Panc1 (cell line): ENCODE measurements around the gene ELOF1. TPM values are rescaled to one million over a fixed set of nuclear protein-coding genes. Genes with fewer than 3 reads are reported as not detected.

Experiments
- ATAC-seq: fragments of 200-7000 bp; cut with Tn5 transposase; 2 replicates; pipeline ENCODE4 v1.9.1; 2020; ENCODE audit warnings: mild to moderate bottlenecking, moderate library complexity
- BruUV-seq: library from RNA; stranded (reverse); fragments of 400-500 nt; replicated peaks from 2 replicates; lab custom pipeline; 2021; lab: Mats Ljungman, UMichigan
- CTCF ChIA-PET: fragments of 300-600 bp; sonication (Branson Sonifier 250); formaldehyde crosslinking; loops from one replicate; lab custom pipeline; 2022; ENCODE audit warnings: antibody characterized with exemption; lab: Charles Lee
- POLR2A ChIA-PET: fragments of 300-600 bp; sonication (Branson Sonifier 250); formaldehyde crosslinking; loops from one replicate; lab custom pipeline; 2022; ENCODE audit warnings: antibody characterized with exemption; lab: Charles Lee
- DNase-seq: peaks from one replicate; pipeline ENCODE4 v3.0.0-alpha.2; 2010; ENCODE audit warnings: low read depth, low spot score
- H3K27ac ChIP-seq: 2 replicates; pipeline ENCODE4 v1.5.1; 2011; ENCODE audit warnings: mild to moderate bottlenecking, low read length, inconsistent platforms
- H3K27me3 ChIP-seq: fragments of 200-500 bp; sonication (Bioruptor generic); 2 replicates; pipeline ENCODE4 v1.6.0; 2014; ENCODE audit warnings: low read length, inconsistent platforms; ENCODE audit not compliant: control insufficient read depth, insufficient read depth
- H3K36me3 ChIP-seq: fragments of 200-500 bp; sonication (Bioruptor generic); 2 replicates; pipeline ENCODE4 v1.5.1; 2014; ENCODE audit warnings: inconsistent platforms, mild to moderate bottlenecking, low read length, moderate library complexity; ENCODE audit not compliant: control insufficient read depth, insufficient read depth
- H3K4me1 ChIP-seq: 2 replicates; pipeline ENCODE4 v1.5.1; 2011; ENCODE audit warnings: inconsistent platforms, mild to moderate bottlenecking, low read length, moderate library complexity; ENCODE audit not compliant: control insufficient read depth, insufficient read depth
- H3K4me3 ChIP-seq, 2 experiments: 2 replicates each; pipeline ENCODE4 v1.5.1; 2011 to 2012; ENCODE audit warnings: low read depth in 2 of 2, low read length in 2 of 2, mild to moderate bottlenecking in 2 of 2, inconsistent platforms in 1 of 2, moderate library complexity in 1 of 2
- H3K9me3 ChIP-seq: fragments of 200-500 bp; sonication (Bioruptor generic); 2 replicates; pipeline ENCODE4 v1.5.1; 2014; ENCODE audit warnings: low read depth, mild to moderate bottlenecking, inconsistent platforms, low read length, moderate library complexity; ENCODE audit not compliant: control insufficient read depth, insufficient read depth
- POLR2AphosphoS5 ChIP-seq: IDR thresholded peaks from 2 replicates; pipeline ENCODE4 v1.6.1; 2012; ENCODE audit warnings: mild to moderate bottlenecking, low read depth, low read length, moderate library complexity
- SIN3A ChIP-seq: IDR thresholded peaks from 2 replicates; pipeline ENCODE4 v1.6.1; 2012; ENCODE audit warnings: low read depth, mild to moderate bottlenecking, low read length, moderate library complexity, borderline replicate concordance; ENCODE audit not compliant: insufficient read depth
- TCF7L2 ChIP-seq: IDR thresholded peaks from 2 replicates; pipeline ENCODE4 v1.6.1; 2011; ENCODE audit warnings: mild to moderate bottlenecking, low read depth, low read length, inconsistent platforms
- in situ Hi-C: cut with HindIII; loops from 2 replicates; pipeline ENCODE4 v1.10.0; 2016; ENCODE audit warnings: low sequenced_read_pairs, low pct_unique_long_range_greater_than_20kb
- intact Hi-C: fragments of 100-400 bp; cut with micrococcal nuclease; formaldehyde crosslinking; loops from one replicate; pipeline ENCODE4 v1.10.0; 2022; ENCODE audit not compliant: unreplicated experiment
- total RNA-seq: library from RNA; stranded (reverse); gene quantifications from one replicate; pipeline ENCODE4 v1.2.1, GENCODE V29; 2021; ENCODE audit not compliant: unreplicated experiment
- TF ChIP-seq, protein P1 (sequence below), 2 experiments: IDR thresholded peaks; 2 replicates each; pipeline ENCODE4 v1.6.1; 2011 to 2012; ENCODE audit warnings: low read depth in 2 of 2, control low read depth in 1 of 2, low read length in 1 of 2, mild to moderate bottlenecking in 1 of 2, moderate library complexity in 1 of 2; ENCODE audit not compliant: insufficient read depth in 1 of 2
- TF ChIP-seq, protein P2 (sequence below): fragments of 450-650 bp; IDR thresholded peaks from 2 replicates; pipeline ENCODE4 v1.5.1; 2017; ENCODE audit warnings: mild to moderate bottlenecking

The ELOF1 gene
- total RNA-seq, 1 experiment from 2014 or later: 62.2 TPM

DNA sequence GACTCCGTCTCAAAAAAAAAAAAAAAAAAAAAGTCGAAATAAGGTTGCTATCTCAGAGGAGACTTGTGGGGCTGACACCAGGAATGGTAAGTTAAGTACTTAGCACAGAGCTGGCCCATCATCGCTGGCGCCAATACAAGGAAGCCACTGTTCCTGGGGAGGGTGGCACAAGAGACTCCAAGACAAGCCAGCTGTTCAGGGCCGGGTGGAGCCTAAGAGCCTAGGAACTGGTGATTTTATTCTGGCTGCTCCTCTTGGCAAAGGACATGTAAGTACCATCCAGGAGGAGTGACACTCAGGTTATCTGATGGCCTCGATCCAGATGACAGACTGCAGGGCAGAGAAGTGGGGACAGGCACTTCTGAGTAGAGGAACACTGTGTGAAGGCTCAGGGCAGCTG is 3.8 kb downstream of the ELOF1 start:
- Histone ChIP-seq H3K4me3 (no peak overlapping the region), H3K27me3 (no peaks in the 10 kb centered on the region), H3K27ac (no peak overlapping the region), H3K36me3 (no peaks in the 10 kb centered on the region; the same call in 1 of the 2 replicates), H3K9me3 (no peaks in the 10 kb centered on the region), H3K4me1 (no peaks in the 10 kb centered on the region)
- ATAC-seq (no peak), DNase-seq (no peak)
- intact Hi-C loops (no loop called here), in situ Hi-C loops (loop anchor here (25.0 kb wide), 1 partner anchor 243 kb away; no protein-coding TSS in a partner anchor)
- ChIA-PET POLR2A (no interaction called here), CTCF (no interaction called here)
- BruUV-seq: no TSS peak
- no peak for TF ChIP-seq SIN3A
- TF ChIP-seq TCF7L2: no peak
- no peak for TF ChIP-seq POLR2AphosphoS5
- TF ChIP-seq, protein P1, sequence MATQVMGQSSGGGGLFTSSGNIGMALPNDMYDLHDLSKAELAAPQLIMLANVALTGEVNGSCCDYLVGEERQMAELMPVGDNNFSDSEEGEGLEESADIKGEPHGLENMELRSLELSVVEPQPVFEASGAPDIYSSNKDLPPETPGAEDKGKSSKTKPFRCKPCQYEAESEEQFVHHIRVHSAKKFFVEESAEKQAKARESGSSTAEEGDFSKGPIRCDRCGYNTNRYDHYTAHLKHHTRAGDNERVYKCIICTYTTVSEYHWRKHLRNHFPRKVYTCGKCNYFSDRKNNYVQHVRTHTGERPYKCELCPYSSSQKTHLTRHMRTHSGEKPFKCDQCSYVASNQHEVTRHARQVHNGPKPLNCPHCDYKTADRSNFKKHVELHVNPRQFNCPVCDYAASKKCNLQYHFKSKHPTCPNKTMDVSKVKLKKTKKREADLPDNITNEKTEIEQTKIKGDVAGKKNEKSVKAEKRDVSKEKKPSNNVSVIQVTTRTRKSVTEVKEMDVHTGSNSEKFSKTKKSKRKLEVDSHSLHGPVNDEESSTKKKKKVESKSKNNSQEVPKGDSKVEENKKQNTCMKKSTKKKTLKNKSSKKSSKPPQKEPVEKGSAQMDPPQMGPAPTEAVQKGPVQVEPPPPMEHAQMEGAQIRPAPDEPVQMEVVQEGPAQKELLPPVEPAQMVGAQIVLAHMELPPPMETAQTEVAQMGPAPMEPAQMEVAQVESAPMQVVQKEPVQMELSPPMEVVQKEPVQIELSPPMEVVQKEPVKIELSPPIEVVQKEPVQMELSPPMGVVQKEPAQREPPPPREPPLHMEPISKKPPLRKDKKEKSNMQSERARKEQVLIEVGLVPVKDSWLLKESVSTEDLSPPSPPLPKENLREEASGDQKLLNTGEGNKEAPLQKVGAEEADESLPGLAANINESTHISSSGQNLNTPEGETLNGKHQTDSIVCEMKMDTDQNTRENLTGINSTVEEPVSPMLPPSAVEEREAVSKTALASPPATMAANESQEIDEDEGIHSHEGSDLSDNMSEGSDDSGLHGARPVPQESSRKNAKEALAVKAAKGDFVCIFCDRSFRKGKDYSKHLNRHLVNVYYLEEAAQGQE (IDR thresholded peaks at IDR 0.05; ENCODE audit: insufficient read depth in 1 of 2, low read depth in 2 of 2, low read length in 1 of 2): no peak
- TF ChIP-seq, protein P2, sequence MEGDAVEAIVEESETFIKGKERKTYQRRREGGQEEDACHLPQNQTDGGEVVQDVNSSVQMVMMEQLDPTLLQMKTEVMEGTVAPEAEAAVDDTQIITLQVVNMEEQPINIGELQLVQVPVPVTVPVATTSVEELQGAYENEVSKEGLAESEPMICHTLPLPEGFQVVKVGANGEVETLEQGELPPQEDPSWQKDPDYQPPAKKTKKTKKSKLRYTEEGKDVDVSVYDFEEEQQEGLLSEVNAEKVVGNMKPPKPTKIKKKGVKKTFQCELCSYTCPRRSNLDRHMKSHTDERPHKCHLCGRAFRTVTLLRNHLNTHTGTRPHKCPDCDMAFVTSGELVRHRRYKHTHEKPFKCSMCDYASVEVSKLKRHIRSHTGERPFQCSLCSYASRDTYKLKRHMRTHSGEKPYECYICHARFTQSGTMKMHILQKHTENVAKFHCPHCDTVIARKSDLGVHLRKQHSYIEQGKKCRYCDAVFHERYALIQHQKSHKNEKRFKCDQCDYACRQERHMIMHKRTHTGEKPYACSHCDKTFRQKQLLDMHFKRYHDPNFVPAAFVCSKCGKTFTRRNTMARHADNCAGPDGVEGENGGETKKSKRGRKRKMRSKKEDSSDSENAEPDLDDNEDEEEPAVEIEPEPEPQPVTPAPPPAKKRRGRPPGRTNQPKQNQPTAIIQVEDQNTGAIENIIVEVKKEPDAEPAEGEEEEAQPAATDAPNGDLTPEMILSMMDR: no peak

DNA sequence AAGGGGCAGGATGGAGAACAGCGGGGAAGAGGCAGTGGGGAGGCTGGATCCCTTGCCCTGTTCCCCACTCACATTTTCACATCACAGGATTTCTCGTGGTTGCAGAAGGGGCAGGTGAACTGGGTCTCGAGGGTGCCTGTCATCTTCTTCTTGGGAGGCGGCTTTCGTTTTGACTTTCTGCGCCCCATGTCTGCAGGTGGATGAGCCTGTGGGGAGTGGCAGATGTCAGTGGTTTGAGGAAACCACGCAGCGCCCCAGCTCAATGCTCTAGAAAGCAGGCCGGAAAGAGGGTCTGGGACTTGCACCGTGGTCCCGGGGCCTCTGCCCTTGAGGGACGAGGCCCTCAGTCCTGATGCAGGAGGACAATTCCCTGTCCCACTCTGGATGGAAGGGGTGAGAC is 4.9 kb downstream of the ELOF1 start:
- H3K36me3 ChIP-seq: no peaks in the 10 kb centered on the region; the same call in 1 of the 2 replicates
- in situ Hi-C loops: loop anchor here (25.0 kb wide), 1 partner anchor 242 kb away; no protein-coding TSS in a partner anchor
- ChIA-PET CTCF (no interaction called here), POLR2A (no interaction called here)
- H3K4me3 ChIP-seq: no peak overlapping the region
- no TSS peak for BruUV-seq
- H3K4me1 ChIP-seq: no peaks in the 10 kb centered on the region
- no peaks in the 10 kb centered on the region for H3K9me3 ChIP-seq
- no peak for DNase-seq
- intact Hi-C loops: no loop called here
- no peaks in the 10 kb centered on the region for H3K27me3 ChIP-seq
- no peak overlapping the region for H3K27ac ChIP-seq
- ATAC-seq: no peak
- no peak for TF ChIP-seq SIN3A
- TF ChIP-seq POLR2AphosphoS5: no peak
- TF ChIP-seq TCF7L2: no peak
- TF ChIP-seq, protein P1 (IDR thresholded peaks at IDR 0.05; ENCODE audit: insufficient read depth in 1 of 2, low read depth in 2 of 2, low read length in 1 of 2): no peak
- TF ChIP-seq, protein P2: no peak
